Measurements from ENCODE around the gene TBC1D22A. TPM values are rescaled to one million over a fixed set of nuclear protein-coding genes. Genes with fewer than 3 reads are reported as not detected.

Gene TBC1D22A
- total RNA-seq, 6 experiments from 2014 or later = 10.9 to 18.1 (median 14.0) TPM

- whole genome bisulfite sequencing (ENCODE audit: insufficient coverage, low coverage, low lambda C conversion rate, missing lambda C conversion rate) = 92% methylated on average over 6 of the region's 8 CpGs
- no peak for DNase-seq
- Histone ChIP-seq H3K36me3 (no peaks in the 10 kb centered on the region), H3K27ac (no peak overlapping the region), H3K4me3 (no peak overlapping the region), H3K27me3 (no peaks in the 10 kb centered on the region), H3K4me1 (peaks cover 0 to 38% (median 10%) of the 10 kb centered on the region in 4 donors), H3K9me3 (peaks cover 0 to 2% (median 0%) of the 10 kb centered on the region in 4 donors)
- no peak for ATAC-seq
- no peak for TF ChIP-seq POLR2A (IDR thresholded peaks at IDR 0.05)
- TF ChIP-seq CTCF (IDR thresholded peaks at IDR 0.05) = no peak
- intact Hi-C loops (cut with DNase I) = no loop called here
These were observed 104.1 kb downstream of the TBC1D22A start for GRCh38 chr22:46866591-46866990.

- peaks cover 0 to 7% (median 0%) of the 10 kb centered on the region in 4 donors for H3K9me3 ChIP-seq
- no peak overlapping the region for H3K27ac ChIP-seq
- intact Hi-C loops (cut with DNase I) = no loop called here
- ATAC-seq (no peak), DNase-seq (no peak)
- H3K4me3 ChIP-seq = no peak overlapping the region
- H3K4me1 ChIP-seq = peaks cover 0 to 38% (median 10%) of the 10 kb centered on the region in 4 donors
- H3K27me3 ChIP-seq = no peaks in the 10 kb centered on the region
- 88% methylated on average over 4 of the region's 4 CpGs for WGBS (ENCODE audit: insufficient coverage, low coverage, low lambda C conversion rate, missing lambda C conversion rate)
- TF ChIP-seq POLR2A (IDR thresholded peaks at IDR 0.05) (no peak), CTCF (IDR thresholded peaks at IDR 0.05) (no peak)
- no peaks in the 10 kb centered on the region for H3K36me3 ChIP-seq
These were observed 104.7 kb downstream of the TBC1D22A start for GRCh38 chr22:46867106-46867505.

- Histone ChIP-seq H3K27ac (peak overlapping the region in 1 of 3 donors; percentile 34), H3K9me3 (peaks cover 0 to 7% (median 0%) of the 10 kb centered on the region in 4 donors), H3K27me3 (no peaks in the 10 kb centered on the region), H3K36me3 (no peaks in the 10 kb centered on the region), H3K4me3 (no peak overlapping the region), H3K4me1 (peaks cover 0 to 26% (median 3%) of the 10 kb centered on the region in 4 donors)
- intact Hi-C loops (cut with DNase I) = no loop called here
- 69% methylated on average over 4 of the region's 5 CpGs for WGBS (ENCODE audit: insufficient coverage, low coverage, low lambda C conversion rate, missing lambda C conversion rate)
- DNase-seq (no peak), ATAC-seq (no peak)
- no peak for TF ChIP-seq CTCF (IDR thresholded peaks at IDR 0.05)
- TF ChIP-seq POLR2A (IDR thresholded peaks at IDR 0.05) = no peak
These were observed 106.9 kb downstream of the TBC1D22A start for GRCh38 chr22:46869329-46869728.

- peaks cover 0 to 22% (median 2%) of the 10 kb centered on the region in 4 donors for H3K4me1 ChIP-seq
- intact Hi-C loops (cut with DNase I) = no loop called here
- no peaks in the 10 kb centered on the region for H3K36me3 ChIP-seq
- no peak for TF ChIP-seq CTCF (IDR thresholded peaks at IDR 0.05)
- no peak for TF ChIP-seq POLR2A (IDR thresholded peaks at IDR 0.05)
- ATAC-seq (peak; percentile 25 to 72 (median 64)), DNase-seq (no peak)
- H3K4me3 ChIP-seq = no peak overlapping the region
- WGBS (ENCODE audit: insufficient coverage, low coverage, low lambda C conversion rate, missing lambda C conversion rate) = 27% methylated on average over 1 of the region's 1 CpG
- peaks cover 0 to 7% (median 0%) of the 10 kb centered on the region in 4 donors for H3K9me3 ChIP-seq
- peak overlapping the region in 1 of 3 donors; percentile 34 for H3K27ac ChIP-seq
- no peaks in the 10 kb centered on the region for H3K27me3 ChIP-seq
These were observed 107.5 kb downstream of the TBC1D22A start for GRCh38 chr22:46869831-46870441.

Data from right lobe of liver (tissue), 6 donors.